Thyroid gland (tissue), 4 donors: ENCODE measurements around the gene SS18L1.

Experiments used
- POLR2A ChIP-seq, 2 donors: fragments of 450-650 bp; IDR thresholded peaks; one replicate each; pipeline ENCODE4 v1.6.1; 2017; ENCODE audit warnings: antibody characterized with exemption in 2 of 2, mild to moderate bottlenecking in 2 of 2, moderate library complexity in 1 of 2
- TF ChIP-seq, protein P1 (sequence below), 6 experiments: fragments of 200-600 bp in 3 of 6; fragments of 450-650 bp in 3 of 6; sonication (generic) in 3 of 6; IDR thresholded peaks; one replicate each; pipeline ENCODE4 v1.5.1; 2016 to 2019; ENCODE audit warnings: antibody characterized with exemption in 6 of 6, mild to moderate bottlenecking in 2 of 6, inconsistent platforms in 1 of 6, moderate library complexity in 1 of 6

DNA sequence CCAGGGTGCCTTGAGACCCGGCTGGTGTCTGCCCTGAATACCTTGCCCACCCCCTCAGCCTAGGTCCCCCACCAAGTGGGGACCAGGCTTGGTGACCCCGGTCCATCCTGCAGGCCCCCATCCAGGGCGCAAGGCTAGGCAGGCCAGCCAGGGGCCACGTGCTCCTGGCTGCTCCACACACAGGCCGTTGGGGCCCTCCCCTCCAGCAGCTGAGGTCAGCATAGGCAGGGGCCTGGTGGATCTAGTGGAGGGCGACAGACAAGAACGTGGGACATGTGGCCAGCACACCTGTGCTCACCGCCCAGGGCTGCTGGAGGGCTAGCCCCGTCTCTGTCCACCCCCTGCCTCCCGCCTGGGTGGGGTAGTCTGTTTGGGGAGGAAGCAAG is 84.0 kb downstream of the SS18L1 start:
- TF ChIP-seq, protein P1, sequence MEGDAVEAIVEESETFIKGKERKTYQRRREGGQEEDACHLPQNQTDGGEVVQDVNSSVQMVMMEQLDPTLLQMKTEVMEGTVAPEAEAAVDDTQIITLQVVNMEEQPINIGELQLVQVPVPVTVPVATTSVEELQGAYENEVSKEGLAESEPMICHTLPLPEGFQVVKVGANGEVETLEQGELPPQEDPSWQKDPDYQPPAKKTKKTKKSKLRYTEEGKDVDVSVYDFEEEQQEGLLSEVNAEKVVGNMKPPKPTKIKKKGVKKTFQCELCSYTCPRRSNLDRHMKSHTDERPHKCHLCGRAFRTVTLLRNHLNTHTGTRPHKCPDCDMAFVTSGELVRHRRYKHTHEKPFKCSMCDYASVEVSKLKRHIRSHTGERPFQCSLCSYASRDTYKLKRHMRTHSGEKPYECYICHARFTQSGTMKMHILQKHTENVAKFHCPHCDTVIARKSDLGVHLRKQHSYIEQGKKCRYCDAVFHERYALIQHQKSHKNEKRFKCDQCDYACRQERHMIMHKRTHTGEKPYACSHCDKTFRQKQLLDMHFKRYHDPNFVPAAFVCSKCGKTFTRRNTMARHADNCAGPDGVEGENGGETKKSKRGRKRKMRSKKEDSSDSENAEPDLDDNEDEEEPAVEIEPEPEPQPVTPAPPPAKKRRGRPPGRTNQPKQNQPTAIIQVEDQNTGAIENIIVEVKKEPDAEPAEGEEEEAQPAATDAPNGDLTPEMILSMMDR (IDR thresholded peaks at IDR 0.05) = no peak
- TF ChIP-seq POLR2A (IDR thresholded peaks at IDR 0.05) = no peak
